IMR-90 (cell line): ENCODE measurements around the gene EPN2. TPM values are rescaled to one million over a fixed set of nuclear protein-coding genes. Genes with fewer than 3 reads are reported as not detected.

Source experiments
- MAFK ChIP-seq: IDR thresholded peaks from 2 replicates; pipeline ENCODE4 v1.6.1; 2012; ENCODE audit warnings: low read depth, low read length, improper control_type of control experiment
- MXI1 ChIP-seq: IDR thresholded peaks from 2 replicates; pipeline ENCODE4 v1.6.1; 2012; ENCODE audit warnings: low read depth, mild to moderate bottlenecking, low read length, moderate library complexity, borderline replicate concordance
- polyA plus RNA-seq, 3 experiments: library from polyadenylated mRNA; depleted of rRNA; stranded (reverse); fragments of >200 nt; gene quantifications; 2 replicates each; pipeline ENCODE4 v1.2.3, GENCODE V29; 2012; ENCODE audit warnings: low replicate concordance in 1 of 3
- total RNA-seq: library from RNA; depleted of rRNA; stranded (reverse); fragments of >200 nt; gene quantifications from 2 replicates; pipeline ENCODE4 v1.2.3, GENCODE V29; 2012
- TF ChIP-seq, protein P1 (sequence below): fragments of 150-350 bp; IDR thresholded peaks from 2 replicates; pipeline ENCODE4 v1.6.1; 2017; ENCODE audit warnings: mild to moderate bottlenecking, antibody characterized with exemption, low read length, low read depth

The EPN2 gene
- total and polyA plus RNA-seq, 2 of the 4 experiments (the other 2 are of a cell fraction), result 14.9 to 25.3 TPM

DNA sequence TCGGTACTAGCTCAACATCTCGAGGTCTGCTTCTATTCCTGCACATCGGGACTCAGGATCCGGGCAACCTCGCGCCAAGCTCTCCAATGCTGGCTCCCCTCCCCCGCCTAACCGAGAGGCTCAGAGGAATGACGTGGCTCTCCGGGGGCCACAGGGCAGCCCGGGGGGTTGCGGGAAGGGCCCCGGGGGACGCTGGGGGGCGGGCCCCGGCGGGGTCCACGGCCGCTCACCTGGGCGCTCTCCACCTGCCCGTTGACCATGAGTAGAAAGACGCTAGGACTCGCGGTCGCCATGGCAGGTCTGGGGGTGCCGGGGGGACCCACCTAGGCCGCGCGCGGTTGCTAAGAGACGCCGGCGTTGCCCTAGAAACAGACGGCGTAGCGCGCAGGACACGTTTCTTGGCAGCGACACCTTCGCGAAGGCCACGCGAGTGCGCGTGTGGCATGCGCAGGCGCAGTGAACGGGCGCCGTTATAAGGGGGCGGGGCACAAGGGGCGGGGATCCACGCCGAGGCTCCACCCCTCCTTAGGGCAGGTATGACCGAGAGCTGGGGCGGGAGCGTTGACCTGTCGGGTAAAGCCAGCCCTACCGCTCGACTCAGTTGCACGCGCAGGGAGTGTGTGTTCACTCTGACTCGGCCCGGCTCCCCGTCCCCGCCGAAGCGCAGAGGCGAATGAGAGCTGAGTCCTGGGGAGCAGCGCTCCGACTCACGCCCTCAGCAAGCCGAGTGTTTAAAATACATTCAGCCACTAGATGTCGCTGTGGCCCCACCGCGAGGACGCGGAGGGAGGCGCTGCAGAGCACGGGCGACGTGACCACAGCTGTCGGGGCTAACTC, 125.3 kb downstream of the EPN2 start, which contains the start of gene B9D1 (continued):
- TF ChIP-seq, protein P1, sequence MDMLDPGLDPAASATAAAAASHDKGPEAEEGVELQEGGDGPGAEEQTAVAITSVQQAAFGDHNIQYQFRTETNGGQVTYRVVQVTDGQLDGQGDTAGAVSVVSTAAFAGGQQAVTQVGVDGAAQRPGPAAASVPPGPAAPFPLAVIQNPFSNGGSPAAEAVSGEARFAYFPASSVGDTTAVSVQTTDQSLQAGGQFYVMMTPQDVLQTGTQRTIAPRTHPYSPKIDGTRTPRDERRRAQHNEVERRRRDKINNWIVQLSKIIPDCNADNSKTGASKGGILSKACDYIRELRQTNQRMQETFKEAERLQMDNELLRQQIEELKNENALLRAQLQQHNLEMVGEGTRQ, result peak; percentile 20
- TF ChIP-seq MXI1, result peak; percentile 93
- no peak for TF ChIP-seq MAFK
